ENCODE measurements around the gene EMC9.

DNA sequence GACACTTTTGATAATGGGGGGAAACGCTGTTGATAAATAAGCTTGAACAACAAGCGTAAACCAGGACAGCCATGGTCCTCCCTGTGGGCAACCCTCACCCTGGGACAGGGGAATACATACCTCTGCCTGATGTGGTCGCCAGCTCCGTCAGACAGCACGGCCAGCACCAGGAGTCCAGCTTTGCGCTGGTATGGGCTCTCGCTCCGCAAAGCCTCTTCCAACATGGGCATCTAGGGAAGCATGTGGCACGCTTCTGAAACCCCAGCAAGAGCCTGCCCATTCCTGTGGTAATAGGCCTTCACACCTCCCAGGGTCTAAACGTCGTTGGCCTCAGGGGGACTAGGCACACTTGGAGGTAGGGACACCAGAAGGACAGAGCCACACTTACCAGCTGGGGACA lies 44.4 kb upstream of the EMC9 start:
- TF ChIP-seq, protein P1, sequence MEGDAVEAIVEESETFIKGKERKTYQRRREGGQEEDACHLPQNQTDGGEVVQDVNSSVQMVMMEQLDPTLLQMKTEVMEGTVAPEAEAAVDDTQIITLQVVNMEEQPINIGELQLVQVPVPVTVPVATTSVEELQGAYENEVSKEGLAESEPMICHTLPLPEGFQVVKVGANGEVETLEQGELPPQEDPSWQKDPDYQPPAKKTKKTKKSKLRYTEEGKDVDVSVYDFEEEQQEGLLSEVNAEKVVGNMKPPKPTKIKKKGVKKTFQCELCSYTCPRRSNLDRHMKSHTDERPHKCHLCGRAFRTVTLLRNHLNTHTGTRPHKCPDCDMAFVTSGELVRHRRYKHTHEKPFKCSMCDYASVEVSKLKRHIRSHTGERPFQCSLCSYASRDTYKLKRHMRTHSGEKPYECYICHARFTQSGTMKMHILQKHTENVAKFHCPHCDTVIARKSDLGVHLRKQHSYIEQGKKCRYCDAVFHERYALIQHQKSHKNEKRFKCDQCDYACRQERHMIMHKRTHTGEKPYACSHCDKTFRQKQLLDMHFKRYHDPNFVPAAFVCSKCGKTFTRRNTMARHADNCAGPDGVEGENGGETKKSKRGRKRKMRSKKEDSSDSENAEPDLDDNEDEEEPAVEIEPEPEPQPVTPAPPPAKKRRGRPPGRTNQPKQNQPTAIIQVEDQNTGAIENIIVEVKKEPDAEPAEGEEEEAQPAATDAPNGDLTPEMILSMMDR (IDR thresholded peaks at IDR 0.05 in 2 of 3, conservative IDR thresholded peaks at IDR 0.05 in 1 of 3; ENCODE audit: control insufficient read depth in 2 of 3, extremely low read depth in 1 of 3, insufficient read depth in 1 of 3, low read depth in 3 of 3, low read length in 3 of 3), result no peak
- TF ChIP-seq SMC3 (IDR thresholded peaks at IDR 0.05; ENCODE audit: borderline replicate concordance, low read length), result no peak
- no peak for TF ChIP-seq CBFB (IDR thresholded peaks at IDR 0.05; ENCODE audit: low read depth)
- TF ChIP-seq, protein P2, sequence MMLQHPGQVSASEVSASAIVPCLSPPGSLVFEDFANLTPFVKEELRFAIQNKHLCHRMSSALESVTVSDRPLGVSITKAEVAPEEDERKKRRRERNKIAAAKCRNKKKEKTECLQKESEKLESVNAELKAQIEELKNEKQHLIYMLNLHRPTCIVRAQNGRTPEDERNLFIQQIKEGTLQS (IDR thresholded peaks at IDR 0.05; ENCODE audit: borderline replicate concordance, extremely low read depth, low read depth, low read length), result no peak
- no peak for TF ChIP-seq NR2C2 (IDR thresholded peaks at IDR 0.05; ENCODE audit: borderline replicate concordance, control insufficient read depth, insufficient read length, low read depth)
- no peak for TF ChIP-seq FOS (IDR thresholded peaks at IDR 0.05; ENCODE audit: borderline replicate concordance, extremely low read depth, insufficient read length)
- no peak for TF ChIP-seq BCLAF1 (IDR thresholded peaks at IDR 0.05)
- no peak for TF ChIP-seq EP300 (IDR thresholded peaks at IDR 0.05; ENCODE audit: borderline replicate concordance in 1 of 2, control insufficient read depth in 1 of 2, low read depth in 2 of 2, low read length in 2 of 2)
- TF ChIP-seq TAF1 (IDR thresholded peaks at IDR 0.05; ENCODE audit: borderline replicate concordance, low read depth, low read length), result no peak
- TF ChIP-seq MYC (IDR thresholded peaks at IDR 0.05; ENCODE audit: insufficient read depth, insufficient read length, insufficient replicate concordance, low read length, severe bottlenecking), result no peak
- no peak for TF ChIP-seq CREM (IDR thresholded peaks at IDR 0.05; ENCODE audit: low read depth)
- no peak for TF ChIP-seq TARDBP (IDR thresholded peaks at IDR 0.05; ENCODE audit: borderline replicate concordance)
